Measurements from ENCODE around the gene B4GALT6. TPM values are rescaled to one million over a fixed set of nuclear protein-coding genes. Genes with fewer than 3 reads are reported as not detected.

The B4GALT6 gene
- total RNA-seq, 2 donors from 2014 or later: 2.8 to 5.0 TPM

Other genes starting within 250 kb of the B4GALT6 start
- gene DSG3, start 236.8 kb downstream of the B4GALT6 start, total RNA-seq: not detected
- gene DSG2, start 186.4 kb downstream of the B4GALT6 start, total RNA-seq: 1 to 10 TPM; 1.6 to 3.1 TPM
- not detected for gene TTR, start 92.7 kb downstream of the B4GALT6 start, total RNA-seq
- gene SLC25A52, start 76.3 kb upstream of the B4GALT6 start, total RNA-seq: not detected